PC-9 (cell line): ENCODE data around the gene SRP68.

Source experiments
- EZH2 ChIP-seq: fragments of 200-600 bp; sonication (generic); IDR thresholded peaks from 2 replicates; pipeline ENCODE4 v1.8.0; 2017; ENCODE audit warnings: antibody characterized with exemption, low read depth
- TF ChIP-seq, protein P1 (sequence below): fragments of 200-600 bp; sonication (generic); conservative IDR thresholded peaks from 2 replicates; pipeline ENCODE4 v1.6.1; 2017; ENCODE audit warnings: mixed run types, antibody characterized with exemption, mild to moderate bottlenecking, moderate library complexity

DNA sequence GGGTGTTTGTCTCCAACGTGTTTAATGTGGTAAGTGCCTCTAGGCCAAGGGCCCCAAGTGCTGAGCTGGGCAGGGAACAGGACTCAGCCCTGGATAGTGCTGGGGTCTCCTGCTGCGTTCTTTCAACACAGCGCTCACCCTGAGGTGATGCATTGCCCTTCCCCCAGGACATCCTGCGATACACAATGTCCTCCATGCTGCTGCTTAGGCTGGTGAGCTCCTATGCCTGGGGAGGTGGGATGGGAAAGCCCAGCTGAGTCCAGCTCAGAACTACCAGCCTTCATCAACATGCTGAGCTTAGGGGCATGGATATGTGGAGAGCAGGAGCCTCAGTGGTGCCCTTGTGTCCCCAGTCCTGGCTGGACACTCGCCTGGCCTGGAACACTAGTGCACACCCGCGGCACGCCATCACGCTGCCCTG is 7.2 kb upstream of the SRP68 start:
- TF ChIP-seq, protein P1, sequence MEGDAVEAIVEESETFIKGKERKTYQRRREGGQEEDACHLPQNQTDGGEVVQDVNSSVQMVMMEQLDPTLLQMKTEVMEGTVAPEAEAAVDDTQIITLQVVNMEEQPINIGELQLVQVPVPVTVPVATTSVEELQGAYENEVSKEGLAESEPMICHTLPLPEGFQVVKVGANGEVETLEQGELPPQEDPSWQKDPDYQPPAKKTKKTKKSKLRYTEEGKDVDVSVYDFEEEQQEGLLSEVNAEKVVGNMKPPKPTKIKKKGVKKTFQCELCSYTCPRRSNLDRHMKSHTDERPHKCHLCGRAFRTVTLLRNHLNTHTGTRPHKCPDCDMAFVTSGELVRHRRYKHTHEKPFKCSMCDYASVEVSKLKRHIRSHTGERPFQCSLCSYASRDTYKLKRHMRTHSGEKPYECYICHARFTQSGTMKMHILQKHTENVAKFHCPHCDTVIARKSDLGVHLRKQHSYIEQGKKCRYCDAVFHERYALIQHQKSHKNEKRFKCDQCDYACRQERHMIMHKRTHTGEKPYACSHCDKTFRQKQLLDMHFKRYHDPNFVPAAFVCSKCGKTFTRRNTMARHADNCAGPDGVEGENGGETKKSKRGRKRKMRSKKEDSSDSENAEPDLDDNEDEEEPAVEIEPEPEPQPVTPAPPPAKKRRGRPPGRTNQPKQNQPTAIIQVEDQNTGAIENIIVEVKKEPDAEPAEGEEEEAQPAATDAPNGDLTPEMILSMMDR, result no peak
- TF ChIP-seq EZH2, result no peak
